AG20443 (cell line): Measurements from ENCODE around the gene CNTN4.

Experiments used
- DNase-seq: peaks from one replicate; pipeline ENCODE4 v3.0.0; 2012; ENCODE audit warnings: low spot score, mixed read lengths

CNTN4 gene

DNA sequence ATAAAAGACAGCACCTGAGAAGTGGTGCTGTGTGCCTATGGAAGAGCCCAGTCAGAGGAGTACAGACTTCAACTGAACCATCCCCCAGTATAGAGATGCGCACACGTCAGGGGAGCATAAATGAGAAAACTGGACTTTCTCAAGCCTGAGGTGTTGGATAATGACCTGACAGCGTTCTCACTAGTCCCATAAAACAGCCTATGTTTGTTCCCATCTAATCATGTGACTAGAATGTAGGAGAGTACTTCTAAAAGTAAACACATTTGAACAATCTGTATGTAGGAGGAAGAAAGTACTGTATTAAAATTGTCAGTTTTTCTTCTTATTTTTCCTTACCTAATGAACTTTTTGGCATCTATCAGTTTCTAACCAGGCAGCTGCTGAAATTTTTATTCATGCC is 498.9 kb downstream of the CNTN4 start:
- DNase-seq: no peak

DNA sequence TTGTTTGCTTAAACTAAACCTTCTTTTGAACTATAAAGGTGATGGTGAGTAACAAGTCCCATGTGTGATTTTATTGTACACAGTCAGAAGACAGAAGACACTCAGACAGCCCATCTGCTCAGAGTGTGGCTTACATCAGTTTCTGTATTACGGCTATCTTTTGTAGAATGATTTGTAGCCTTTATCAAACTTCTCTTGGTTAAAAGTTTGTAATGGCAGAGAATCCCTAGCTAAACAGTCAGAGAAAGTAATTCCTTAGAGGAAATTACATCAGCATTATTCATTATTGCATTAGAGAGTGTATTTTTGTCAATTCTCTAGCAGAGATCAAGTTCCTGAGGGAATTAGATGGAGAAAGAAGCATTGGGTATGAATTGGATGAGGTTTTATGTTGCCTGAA is 500.8 kb downstream of the CNTN4 start:
- no peak for DNase-seq

DNA sequence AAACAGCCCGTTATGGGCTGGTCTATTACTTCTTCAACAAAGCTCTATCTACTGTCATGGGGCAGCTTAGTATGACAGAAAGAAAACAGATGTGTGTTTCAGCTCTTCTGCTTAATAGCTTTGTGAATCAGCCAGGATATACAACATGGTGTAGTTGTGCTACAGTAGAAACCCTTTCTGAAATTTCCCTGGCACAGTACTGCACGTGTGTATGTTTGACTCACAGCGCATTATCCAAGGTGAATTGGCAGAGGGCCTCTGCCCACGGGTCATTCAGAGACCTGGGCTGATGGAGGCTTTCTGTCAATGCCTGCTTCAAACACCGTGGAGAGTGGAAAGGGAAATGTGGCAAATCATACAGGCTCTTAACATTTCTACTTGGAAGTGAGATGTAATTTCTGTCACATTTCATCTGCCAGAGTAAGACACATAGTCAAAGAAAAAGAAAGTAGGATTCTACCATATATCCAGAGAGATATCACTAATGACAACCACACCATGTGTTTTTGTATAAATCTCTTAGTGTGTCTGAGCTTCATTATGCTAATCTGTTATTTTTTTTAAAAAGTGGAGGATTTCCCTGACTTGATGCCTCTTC is 505.1 kb downstream of the CNTN4 start:
- no peak for DNase-seq

DNA sequence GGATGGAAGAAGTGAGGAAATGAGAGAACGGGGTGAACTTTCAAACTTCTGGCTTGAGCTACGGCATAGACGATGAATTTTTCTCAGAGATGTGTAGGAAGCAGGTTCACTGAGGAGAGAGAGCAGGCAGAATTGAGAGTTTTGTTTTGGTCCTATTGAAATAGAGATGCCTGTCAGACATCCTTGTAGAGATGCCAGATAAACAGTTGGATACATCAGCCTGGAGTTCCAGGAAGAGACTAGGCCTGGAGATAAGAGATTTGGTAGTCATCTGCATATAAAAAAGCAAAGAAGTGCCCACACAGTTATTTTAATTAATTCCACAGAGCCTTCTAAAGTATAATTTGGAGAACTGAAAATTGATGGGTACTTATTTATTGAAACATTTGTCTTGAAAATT is 515.9 kb downstream of the CNTN4 start:
- DNase-seq: no peak

DNA sequence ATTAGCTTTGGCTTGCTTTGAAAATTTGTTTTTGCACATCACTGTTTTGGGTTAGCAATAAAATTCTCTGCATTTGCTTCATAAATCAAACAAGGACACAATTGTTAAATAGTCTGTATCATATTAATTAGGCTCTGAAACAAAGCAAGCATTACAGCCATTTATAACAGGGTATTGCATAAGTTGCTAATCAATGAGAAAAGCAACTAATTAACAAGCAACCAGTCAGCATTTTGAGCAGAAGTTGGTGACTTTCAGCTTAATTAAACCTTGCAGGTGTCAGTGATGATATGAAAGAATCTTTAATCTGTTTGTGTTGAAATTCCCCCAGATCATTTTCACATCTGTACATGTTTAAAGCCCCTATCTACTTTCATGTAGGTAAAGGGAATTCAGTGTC is 516.4 kb downstream of the CNTN4 start:
- no peak for DNase-seq

DNA sequence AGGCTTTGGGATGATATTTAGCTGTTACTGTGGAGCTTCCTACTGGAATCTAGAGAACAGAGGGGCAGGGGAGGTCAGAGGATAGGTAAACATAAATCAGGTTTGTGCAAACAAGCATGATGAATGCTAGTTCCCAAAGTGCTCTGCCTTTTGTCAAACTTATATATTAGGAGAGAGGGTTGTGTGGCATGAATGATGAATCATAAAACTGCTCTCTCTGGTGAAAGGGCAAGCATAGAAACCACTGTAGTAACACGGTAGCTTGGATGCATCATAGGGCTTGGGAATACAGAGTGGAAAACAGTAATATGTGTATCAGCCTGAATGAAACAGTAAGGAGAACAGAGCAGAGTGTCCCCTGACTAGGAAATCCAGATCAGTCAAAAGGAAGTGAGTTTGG is 524.8 kb downstream of the CNTN4 start:
- no peak for DNase-seq

DNA sequence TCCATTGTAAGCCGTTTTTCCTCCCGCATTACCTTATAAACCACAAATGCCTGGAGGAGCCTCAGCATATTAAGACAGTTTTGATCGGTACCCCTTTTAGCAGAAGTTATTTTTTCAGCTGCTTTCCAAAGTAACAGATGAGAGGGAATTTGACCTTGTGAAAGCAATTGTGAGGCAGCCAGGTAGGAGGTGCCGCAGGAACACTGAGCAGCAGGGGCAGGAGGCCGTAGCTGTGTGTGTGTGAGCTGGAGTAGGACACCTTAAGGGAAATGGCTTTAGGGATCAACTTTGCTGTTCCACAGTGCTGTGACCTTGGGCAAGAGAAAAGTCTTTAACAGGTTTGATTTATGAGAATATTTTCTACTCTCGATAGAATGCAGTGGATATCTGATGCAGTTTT is 529.5 kb downstream of the CNTN4 start:
- DNase-seq: no peak

DNA sequence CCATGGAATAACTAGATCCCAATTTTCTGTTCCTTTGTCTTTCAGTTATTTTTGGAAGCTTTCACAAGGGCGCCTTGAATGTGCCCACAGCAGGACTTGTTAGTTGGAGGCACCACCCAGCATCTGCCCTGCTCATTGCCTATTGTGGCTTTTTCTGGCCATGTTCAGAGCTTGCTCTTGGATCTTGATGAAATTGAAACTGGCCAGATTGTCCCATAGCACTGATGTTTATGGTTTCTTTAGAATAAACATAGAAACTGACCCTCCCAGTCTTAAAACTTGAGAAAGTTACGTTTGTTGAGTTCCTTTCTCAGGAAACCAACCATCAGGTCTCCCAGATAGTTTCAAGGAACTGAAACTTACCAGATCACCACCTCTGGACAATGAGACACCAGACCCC is 536.8 kb downstream of the CNTN4 start:
- DNase-seq: no peak

DNA sequence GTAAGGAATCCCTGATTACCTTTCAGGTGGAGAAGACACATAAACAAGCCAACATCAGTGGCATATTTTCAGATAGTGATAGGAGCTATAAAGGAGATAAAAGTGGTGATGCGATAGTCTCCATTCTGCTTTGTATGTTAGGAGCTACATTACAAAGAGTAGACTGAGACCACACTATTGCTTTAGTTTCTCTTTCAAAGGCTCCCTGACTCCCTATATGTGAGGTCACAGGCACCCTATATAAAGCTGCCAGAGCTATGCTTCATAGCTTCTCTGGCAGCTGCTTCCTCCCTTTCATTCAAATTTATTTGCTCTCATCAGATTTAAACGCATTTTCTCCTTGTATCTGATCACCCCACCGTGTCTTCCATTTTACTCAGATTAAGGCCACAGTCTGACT is 544.9 kb downstream of the CNTN4 start:
- no peak for DNase-seq

DNA sequence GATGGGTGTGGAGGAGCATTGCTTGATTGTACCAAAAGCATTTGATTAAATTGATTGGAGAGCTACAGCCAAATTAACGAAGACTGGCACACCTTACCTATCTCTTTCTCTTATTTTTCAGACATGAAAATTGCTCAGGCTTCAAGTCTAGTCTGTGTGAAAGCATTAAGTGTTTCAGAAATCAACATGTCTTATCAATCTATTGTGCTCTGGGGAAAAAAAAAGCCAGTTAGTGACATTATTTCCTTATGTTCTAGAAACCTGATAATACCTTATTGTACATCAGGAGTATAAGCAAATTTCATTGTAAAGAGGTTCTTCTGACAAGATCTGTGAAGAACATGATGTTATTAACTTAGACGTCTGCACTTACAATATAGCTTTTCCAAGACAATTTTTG is 546.3 kb downstream of the CNTN4 start:
- DNase-seq: no peak

DNA sequence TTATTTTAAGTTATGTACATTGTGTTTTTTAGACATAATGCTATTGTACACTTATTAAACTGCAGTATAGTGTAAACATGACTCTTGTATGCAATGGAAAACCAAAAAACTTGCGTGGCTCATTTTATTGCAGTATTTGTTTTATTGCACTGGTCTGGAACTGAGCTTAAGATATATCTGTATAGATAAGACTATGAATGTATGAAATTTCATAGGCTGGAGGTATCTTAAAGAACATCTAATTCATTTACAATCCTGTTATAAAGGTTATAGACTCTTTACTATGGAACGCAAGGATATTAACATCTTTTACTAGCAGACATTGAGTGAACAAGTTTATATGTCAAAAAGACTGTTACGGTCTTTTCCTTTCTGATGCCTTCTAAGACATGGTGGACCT is 552.1 kb downstream of the CNTN4 start:
- no peak for DNase-seq

DNA sequence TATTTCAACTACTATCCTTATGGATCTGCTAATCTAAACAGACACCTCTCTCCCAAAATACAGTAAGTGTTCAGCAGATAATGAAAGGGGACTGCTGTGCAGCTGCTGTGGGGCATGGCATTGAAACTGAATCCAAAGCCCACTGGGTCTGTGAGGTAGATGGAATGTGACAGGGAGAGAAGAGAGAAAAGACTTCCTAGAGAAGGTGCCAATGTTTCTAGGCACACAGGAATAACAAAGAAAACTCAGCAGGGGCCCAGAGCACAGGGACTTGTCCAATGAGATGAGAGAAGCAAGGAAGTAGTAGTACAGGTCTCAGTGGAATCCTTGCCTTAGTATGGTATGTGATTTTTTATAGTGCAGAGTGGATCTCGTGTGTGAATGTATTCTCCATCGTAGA is 553.7 kb downstream of the CNTN4 start:
- DNase-seq: no peak

DNA sequence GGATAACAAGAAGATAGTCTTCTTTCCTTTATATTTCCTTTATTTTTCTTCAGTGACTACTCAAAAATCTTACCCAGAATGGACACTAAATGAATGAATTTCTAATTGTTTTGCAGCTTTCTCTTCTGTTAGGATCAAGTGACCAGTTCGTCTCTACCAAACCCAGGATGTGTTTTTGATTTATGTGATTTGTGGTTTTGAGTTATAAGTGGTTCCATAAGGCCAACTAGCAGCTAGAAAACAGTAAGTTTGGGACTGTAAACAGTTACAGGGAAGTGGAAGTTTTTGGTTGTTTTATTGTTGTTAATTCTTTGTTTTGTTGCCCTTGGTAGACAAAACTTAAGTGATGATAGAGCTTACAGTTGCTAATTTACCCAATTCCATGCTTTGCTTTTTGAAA is 555.0 kb downstream of the CNTN4 start:
- no peak for DNase-seq

DNA sequence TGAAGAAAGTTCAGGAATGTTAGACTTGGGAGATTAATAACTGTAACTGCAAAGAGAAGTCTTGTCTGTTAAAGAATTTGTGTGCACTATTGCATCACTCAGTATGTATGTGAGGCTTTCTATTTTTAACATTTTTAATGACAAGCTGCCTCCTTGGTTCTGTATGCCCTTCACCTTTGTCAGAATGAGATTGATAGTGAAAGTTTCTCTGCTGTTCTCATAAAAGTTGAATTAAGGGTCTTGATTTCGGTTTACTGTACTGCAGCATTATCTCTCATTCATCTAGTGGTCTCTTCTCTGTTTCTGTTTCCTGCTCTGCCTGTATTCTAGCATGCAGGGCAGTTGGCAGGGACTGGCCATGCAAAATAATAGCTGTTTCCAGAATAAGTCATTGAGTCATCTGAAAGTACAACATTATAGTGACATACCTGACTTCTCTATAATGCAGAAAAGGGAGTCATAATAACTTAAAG is 556.6 kb downstream of the CNTN4 start:
- DNase-seq: no peak

DNA sequence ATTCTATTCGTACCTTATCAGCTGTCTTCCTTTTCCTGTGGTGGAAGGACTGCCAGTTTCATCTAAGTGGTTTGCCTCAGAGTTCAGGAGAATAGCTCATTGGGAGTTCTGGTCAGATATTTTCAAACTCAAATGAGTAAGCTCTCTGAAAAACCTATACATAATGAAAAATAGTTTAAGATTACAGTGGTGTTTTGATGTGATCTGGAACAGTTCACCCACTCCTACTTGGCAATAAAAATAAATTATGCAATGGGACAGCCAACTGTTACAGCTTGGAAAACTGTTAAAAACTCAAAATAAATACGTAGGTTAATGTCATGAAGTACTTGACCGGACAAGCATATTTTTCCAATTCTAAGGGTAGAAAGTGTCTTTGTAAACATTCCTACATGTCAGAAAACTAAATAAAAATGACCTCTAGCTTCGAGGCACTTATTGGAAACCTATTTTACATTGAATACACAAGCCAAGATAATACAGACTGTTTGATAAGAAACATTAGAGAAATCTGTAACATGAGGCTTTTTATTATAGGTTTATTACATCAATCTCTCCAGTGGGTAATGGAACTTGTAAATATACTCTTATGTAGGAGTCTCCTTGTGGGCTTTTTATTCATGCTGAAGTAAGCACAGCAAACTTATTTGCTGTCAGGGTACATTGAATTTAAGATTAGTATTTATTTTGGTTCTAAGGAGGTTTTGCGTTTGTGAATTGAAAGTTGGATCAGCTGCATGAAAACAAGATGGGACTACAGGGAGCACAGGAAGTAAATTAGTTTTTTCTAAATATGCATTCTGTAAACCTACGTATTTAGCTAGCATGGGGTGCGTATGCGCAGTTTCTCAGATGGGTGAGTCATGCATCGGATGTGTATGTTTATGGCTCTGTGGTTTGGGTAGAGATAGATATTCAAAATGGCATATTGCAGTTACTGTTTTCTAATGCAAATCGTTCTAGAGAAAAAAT is 558.4 kb downstream of the CNTN4 start:
- DNase-seq: no peak

DNA sequence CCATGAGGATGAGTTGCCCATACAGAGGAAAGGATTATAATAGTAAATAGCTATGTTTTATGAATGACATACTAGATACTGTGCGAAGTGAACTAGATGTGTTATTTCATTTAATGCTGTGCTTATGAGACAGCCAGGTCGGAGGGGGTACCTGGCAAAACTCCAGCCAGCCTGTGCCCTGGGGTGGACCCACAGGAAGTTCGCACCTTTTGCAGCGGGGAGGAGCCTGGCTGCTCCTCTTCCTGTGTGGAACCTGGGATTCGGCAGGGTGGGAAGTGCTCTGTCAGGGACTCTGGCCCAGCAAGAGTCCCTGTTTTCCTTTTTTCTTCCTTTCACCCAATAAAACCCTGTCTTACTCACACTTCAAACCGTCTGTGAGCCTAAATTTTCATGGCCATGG is 559.3 kb downstream of the CNTN4 start:
- DNase-seq: no peak

DNA sequence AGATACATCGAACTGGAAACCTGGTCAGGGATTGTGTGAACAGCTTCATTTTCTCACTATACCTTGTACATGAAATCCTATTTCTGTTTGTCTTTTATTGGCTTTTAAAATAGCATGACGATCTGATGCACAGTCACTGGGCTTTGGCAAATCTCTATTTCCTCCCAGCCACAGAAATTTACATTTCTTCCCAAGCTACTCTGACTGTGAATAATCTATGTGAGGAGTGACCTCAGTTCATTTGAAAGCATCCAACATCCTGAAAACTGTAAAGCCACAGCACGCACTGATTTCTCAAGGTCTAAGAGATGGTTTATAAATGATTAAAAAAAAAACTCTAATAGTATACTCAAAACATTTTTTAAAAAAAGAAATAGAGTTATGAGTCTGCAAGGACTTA is 561.2 kb downstream of the CNTN4 start:
- no peak for DNase-seq

DNA sequence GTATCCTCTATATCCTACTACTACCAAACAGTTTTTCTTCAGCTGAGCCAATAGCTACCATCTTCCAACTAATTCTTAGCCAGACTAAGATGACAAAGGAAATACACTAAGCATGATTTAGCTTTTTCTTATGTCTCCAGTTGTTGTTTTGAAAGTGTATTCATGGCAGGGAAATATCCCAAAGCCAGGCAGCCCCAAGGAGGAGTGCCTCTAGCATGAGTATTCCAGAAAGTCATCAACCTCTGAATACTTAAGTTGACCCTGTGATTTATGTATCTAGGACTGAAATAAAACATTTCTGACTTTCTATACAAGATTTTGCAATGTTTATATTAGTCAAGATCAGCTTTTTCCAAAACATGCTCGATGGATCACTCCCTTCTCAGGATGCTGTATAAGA is 562.4 kb downstream of the CNTN4 start:
- no peak for DNase-seq

DNA sequence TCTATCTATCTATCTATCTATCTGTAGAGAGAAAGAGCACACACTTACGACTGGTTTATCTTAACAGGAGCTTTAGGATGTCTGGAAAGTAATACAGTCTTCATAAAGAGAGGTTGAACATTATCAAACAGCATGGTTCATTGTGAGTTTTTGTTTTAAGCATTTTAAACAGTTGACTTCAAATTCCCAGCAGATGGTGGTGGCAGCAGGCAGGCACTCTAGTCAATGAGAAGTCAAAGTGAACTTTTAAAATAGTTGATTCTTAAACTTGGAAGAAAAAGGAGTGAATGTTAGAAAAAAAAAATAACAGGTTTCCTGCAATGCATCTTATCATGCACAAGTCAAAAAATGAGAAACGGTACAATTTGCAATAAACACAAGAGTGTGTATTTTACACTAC is 578.8 kb downstream of the CNTN4 start:
- DNase-seq: no peak

DNA sequence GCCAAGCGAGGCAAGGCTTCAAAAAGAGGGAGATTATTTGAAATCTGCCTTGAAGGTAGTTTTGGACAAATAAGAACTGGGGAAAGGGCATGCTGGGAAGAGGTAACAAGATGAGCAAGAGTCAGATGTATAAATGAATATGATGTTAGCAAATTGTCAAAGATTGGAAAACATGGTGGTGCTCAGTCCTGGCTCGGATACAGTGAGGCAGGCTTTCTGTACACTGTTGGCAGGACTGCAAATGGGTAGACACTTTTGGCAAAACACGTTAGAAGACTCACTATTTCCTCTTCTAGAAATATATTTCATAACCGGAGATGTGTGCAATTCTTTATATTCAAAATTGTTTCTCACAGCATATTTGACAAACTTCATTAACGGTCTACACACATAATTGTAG is 581.6 kb downstream of the CNTN4 start:
- DNase-seq: no peak

DNA sequence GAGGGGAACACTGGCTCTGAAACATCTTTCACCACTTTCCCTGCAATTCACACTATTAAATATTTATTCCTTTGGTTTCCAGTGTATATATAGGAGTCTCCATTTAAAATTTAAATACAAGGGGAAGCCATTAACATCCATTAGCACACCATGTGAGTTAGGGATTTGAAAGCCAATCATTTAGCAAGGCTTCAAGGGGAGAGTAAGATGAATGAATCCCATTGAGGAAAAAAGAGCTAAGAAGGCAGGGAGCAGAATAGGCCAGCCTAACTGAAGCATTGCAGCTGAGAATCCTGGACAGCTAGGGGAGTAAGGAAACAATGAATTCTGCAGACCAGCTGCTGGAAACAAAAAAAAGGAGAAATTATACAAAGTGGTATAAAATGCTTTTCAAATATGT is 585.4 kb downstream of the CNTN4 start:
- no peak for DNase-seq

DNA sequence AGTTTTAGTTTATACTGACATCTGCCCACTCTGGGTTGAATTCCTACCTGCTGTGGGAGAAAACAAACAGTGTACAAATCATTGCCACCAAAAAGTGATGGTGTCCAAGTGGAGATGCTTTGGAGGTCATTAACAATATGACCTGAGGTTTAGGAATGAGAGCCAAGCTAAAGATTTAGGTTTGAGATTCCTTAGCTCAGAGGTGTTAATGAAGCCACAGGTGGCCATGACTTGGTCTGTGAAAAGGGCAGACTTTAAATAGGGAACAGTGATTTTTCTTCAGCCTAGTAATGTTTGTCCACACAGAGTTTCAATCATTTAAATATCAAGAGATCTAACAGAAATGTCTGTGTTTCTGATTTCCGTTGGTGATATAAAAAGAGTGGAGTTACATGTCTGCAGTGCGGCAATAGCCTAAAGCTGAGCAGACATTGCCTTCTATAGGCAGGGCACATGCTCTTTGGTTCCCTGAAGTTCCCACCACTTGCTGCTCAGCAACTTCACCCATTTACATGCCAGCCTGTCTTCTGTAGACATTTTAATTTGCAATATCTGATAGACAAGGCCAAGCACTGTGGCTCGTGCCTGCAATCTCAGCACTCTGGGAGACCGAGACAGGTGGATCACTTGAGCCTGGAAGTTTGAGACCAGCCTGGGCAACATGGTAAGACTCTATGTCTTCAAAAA is 588.3 kb downstream of the CNTN4 start:
- no peak for DNase-seq

DNA sequence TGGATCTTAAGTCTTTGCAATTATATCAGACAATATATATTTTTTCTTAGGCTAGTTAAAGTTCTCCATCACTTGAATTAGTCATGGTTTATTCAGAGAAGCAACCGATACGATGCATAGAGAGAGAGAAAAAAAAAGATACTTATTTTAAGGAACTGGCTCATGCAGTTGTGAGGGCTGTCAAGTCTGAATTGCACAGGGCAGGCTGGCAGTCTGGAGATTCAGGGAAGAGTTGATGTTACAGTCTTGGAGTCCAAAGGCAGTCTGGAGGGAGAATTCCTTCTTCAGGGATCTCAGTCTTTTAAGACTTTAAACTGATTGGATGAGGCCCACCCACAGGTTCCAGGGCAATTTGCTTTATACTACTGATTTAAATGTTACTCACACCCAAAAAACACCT is 598.9 kb downstream of the CNTN4 start:
- no peak for DNase-seq
